Right lung (tissue), 10 donors: ENCODE data around the gene CIB4. TPM values are rescaled to one million over a fixed set of nuclear protein-coding genes. Genes with fewer than 3 reads are reported as not detected.

Source experiments
- DNase-seq, 2 donors: peaks; one replicate each; pipeline ENCODE4 v3.0.0-alpha.2; 2013
- long read RNA-seq, 8 donors: transcript quantifications; one replicate each; lab custom pipeline, GENCODE V29; 2026
- polyA plus RNA-seq, 5 donors: library from polyadenylated mRNA; unstranded; fragments of 120-200 nt; gene quantifications; one replicate each; pipeline versions ENCODE4 v1.2.1 to v1.2.3, GENCODE V29; 2013; ENCODE audit warnings: inconsistent platforms in 1 of 5, low replicate concordance in 1 of 5; ENCODE audit not compliant: insufficient read length in 5 of 5, insufficient read depth in 1 of 5

The CIB4 gene
- polyA plus RNA-seq: 1 to 10 TPM in 4 of 5 donors, under 1 TPM in 1; 0.83 to 2.3 (median 1.3) TPM
- long read RNA-seq, donor 1, partial matches to known transcripts: 0 of 1 reads
- long read RNA-seq, donor 1, other reads (novel, unspliced or antisense): 0 of 1 reads
- long read RNA-seq, donor 2, partial matches to known transcripts: 20 of 21 reads
- long read RNA-seq, donor 2, other reads (novel, unspliced or antisense): 0 of 21 reads
- long read RNA-seq, donor 3, partial matches to known transcripts: 0 of 1 reads
- long read RNA-seq, donor 3, other reads (novel, unspliced or antisense): 0 of 1 reads
- long read RNA-seq, donor 4, partial matches to known transcripts: 0 of 17 reads
- long read RNA-seq, donor 4, other reads (novel, unspliced or antisense): 17 of 17 reads
- long read RNA-seq, donor 5, partial matches to known transcripts: 0 of 1 reads
- long read RNA-seq, donor 5, other reads (novel, unspliced or antisense): 0 of 1 reads
- long read RNA-seq, donor 6, partial matches to known transcripts: 0 of 1 reads
- long read RNA-seq, donor 6, other reads (novel, unspliced or antisense): 0 of 1 reads
- long read RNA-seq, donor 7, partial matches to known transcripts: 0 of 68 reads
- long read RNA-seq, donor 7, other reads (novel, unspliced or antisense): 68 of 68 reads
- long read RNA-seq, donor 8: 0 reads

GRCh38 chr2:26640781-26641564 is at the start of gene CIB4:
Gene CIB4, minus strand, starts transcription at chr2:26641366. Its CDS starts 52 bp downstream, at chr2:26641314.
- no peak for DNase-seq

DNA sequence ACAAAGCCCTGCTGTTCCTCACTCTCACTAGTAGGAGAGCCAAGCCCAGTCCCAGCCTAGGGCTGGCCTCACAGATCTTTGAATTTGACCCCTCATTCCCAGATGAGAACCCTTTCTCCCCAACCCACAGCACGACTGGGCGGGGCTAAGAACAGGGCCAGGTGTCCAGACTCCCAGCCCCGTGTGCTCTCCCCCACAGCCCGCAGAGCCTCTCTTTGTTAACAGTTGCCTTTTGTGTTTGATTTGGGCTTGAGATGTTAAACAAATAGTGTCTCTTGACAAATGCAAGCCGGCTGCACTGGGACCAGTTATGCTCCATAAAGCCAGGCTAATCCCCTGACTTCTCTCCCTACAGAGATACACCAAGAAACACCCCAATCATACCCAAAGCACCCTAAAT is 46.6 kb upstream of the CIB4 start:
- DNase-seq: peak; percentile 66 to 72

GRCh38 chr2:26687328-26687727 is 46.2 kb upstream of the CIB4 start:
- DNase-seq: no peak

DNA sequence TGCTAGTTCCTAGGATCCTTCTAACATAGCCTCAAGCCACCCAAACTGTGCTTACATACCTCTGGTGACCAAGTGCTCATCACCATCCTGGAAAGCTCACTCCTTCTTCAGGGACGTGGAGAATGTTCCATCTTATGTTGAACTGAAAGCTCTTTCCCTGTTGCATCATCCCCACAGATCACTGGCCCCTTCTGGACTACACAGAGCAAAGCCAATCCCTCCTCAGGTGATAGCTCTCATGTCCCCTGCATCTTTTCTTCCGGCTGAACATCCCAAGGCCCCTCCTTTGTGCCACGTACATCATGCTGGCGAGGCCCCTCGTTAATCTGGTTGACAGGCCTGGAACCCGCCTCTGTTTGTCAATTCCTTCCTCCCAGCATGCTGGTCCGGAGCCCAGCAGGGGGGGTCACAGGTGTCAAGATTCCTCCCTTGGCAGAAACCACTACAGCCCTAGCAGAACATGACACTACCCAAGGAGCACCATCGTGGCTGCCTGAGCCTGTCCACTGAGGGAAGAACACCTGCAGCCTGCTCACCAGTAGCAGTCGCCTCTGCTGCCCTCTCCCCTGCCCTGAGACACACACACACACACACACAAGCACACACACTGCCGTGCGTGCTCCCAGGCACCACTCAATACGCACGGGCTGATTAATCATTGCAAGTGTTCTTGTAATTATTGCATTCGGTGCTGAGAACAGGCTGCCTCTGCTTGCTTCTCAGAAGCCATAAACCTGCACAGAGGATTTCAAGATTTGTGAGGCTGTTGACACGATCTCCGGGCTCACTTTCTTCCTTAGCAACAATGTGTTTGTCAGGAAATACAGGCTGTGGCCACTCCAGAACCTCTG is 45.0 kb upstream of the CIB4 start:
- no peak for DNase-seq

GRCh38 chr2:26685341-26685740 is 44.2 kb upstream of the CIB4 start:
- no peak for DNase-seq

DNA sequence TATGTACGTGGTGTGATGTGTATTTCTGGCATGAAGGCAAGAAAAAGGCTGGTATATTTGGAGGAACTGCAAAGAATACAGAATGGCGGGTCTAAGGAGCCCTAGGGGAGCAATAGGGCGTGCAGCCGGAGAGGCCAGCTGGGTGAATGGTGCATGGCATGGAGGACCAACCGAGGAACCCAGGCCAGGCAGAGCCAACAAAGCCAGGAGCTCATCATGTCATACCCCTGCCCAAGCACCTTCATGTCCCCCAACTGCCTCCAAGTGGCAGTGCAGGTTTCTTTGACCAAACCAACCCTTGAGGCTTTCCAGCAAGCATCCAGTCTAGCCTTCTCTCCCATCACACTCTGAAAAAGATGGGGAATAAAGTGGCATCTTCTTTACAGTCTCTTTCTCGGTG is 42.4 kb upstream of the CIB4 start:
- DNase-seq: no peak

DNA sequence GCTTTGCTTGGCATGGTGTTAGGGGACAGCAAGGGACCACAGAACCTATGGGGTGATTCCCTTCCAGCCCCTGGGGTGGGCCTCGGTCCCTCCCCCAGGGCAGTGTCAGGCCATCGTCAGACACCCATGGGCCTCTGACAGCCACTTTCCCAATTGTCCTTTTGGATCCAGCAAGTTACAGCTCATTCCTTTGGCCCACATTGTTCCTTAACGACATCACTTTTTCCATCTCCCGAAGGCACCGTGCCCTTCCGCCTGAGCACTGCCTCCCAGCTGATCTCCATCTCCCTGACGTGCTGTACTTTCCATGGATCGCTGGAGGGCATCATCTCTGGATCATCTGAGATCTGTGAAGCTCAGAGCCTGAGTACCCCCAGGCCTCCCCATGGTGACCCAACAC is 41.0 kb upstream of the CIB4 start:
- no peak for DNase-seq

GRCh38 chr2:26681656-26682055 is 40.5 kb upstream of the CIB4 start:
- no peak for DNase-seq

DNA sequence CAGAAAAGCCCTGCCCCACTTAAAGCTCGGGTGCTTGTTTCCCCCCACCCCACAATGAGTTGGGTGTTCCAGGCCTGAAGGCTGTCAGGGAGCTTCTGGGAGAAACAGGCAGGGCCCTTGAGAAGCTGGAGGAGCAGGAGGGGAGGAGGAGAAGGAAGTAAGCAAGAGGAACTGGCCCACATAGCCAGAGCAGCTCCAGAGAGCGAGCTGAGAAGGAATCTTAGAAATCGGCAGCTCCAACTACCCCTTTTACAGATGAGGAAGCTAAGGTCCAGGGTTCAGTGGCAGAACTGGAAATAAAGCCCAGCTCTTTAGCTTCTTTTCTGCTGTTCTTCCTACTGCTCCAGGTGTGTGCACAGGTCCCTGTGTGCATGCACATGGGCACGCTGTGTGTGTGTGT is 38.7 kb upstream of the CIB4 start:
- no peak for DNase-seq

- DNase-seq: no peak
These were observed 36.9 kb upstream of the CIB4 start for GRCh38 chr2:26678035-26678434.

DNA sequence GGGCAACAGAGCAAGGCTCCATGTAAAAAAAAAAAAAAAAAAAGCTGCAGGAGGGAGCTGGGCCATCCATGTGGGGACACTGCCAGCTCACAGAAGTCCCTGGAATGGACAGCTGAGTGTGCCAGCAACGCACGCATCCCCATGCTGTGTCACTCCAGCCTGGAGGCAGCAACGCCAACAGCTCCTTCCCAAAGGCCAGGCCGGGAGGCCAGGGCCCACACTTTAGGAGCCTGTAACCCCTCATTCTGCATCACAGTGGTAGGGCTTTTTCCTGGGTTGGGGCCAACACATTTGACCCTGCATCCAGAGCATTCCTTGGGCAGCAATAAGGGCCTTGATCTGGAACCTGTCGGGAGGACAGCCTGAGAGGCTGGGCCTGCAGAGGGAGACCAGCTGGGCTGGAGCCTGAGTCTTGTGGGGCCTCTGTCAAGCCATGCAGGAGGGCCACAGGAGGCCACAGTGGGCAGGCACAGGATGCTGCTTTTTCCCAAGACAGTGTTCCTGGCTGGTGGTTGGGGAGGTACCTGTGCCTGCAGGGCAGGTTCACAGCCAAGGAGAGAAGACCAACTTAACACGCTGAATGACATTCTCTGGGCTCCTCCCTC is 34.6 kb upstream of the CIB4 start:
- no peak for DNase-seq

DNA sequence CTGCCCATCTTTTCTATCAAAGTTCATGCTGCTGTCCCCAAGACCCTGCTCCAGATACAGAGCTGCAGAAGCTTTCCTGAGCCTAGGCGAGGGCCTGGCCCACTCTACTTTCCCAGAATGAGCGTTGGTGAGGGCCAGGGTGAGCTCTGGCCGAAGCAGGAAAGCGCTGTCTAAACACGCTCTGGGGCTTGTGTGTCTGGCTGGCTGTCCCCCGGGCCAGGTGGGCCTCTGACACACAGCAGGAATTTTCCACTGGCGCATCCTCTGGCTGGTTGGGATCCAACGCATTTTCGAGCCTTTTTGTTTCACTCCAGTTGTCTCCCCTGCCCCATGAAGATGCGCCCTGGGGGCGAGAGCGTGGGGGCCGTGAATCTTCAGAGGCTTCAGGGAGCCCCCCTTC is 33.6 kb upstream of the CIB4 start:
- DNase-seq: no peak

DNA sequence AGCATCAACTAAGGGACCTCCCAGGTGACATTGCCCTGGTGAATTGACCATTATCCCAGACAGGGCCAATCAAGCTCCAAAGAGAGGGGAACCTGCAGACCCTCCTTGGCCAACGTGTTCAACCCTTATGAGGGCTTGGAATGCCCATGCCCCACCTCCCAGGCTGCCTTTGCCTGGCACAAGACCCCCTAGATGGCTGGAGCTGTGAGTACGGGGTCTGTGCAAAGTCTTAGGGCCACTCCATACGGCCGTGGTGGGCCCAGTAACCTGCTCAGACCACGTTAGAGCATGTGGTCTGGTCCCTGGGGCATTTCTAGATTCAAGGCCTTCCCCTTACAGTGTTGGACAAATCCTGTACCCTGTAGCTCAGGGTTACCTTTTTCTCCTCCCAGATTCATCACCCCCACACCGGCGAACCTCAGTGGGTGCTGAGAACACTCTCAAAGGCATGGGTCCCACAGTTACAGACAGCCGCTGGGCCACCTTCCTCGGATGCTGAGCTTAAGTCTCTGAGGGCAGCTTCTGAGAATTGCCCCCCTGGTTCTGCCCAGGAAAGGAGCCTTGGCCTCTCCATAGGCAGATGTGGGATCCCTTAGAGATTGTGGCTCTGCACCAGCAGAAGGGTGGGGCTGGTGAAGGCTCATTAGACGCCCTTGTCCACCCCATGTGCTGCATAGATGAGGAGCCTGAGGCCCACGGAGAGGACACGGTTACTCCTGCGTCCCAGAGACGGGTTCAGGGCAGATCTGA is 33.0 kb upstream of the CIB4 start:
- no peak for DNase-seq

DNA sequence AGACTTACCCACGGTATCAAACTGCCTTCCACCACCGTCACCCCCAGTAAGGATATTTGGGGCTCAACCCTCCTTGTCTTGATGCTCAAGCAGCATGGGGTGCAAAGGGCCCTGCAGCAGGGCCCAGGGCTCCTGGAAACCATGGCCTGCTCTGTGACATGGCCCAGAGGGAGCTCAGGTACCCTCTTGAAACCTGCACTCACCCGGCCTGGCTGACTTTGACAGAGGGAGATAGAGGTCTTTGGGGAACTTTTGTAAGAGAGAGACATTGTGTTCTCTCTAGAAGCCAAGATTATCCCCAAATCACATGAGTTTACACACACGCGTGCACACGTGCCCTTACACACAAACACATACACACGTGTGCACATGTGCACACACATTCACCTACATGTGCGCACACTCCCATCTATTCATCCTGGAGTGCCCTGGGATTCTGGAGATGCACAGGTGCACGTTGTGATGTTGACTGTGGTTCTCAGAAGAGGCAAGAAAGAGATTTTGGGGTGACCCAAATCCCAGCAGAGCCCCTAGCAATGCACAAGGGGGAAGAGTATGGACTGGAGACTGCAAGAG is 31.7 kb upstream of the CIB4 start:
- no peak for DNase-seq

DNA sequence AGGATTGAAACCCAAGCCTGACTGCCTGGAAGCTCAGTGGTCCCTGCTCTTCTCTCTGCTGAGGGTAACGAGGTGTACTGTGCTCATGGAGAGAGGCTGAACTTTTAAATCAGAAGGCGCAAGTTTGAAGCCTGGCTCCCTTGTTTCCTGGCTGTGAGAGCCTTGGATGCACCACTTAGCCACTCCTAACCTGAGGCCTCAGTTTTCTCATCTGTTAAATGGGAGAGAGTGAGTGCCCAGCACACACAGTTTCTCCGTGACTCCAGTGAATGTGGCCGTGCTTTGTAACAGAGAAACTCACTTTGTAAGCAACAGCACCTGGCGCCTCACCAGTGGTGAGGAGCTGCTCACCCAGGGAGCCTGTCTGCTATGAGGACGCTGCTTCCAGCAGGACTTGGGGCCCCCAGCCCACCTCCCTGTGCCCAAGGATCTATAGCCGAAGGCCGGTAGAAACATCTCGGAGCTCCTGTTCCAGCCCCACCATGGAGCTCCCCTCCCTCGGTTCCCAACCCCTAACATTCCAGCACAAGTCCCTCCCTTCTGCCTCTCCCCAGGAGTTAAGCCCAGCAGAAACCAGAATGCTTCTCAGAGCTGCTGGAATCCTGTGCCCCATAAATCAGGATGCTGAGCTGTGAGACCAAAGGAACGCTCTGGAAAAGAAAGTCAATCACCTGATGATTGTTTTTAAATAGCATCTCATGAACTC is 31.1 kb upstream of the CIB4 start:
- no peak for DNase-seq

DNA sequence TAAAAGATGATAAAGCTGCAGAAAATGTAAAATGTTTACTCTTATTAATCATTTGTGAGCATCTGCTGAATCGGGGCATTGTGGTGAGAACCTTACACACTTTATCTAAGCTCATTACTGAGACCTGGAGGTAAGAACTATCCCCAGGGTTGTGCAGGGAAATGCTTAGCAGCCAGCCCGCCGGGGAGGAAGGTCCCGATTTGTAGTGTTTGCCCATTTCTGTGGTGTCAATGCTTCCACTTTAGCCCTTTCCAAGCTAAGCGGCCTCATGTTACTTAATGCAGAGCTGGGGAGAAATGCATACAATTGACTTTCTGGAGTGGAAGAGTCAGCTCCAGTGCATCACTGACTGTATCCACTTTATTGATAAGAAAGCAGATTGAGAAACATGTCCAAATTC is 30.5 kb upstream of the CIB4 start:
- DNase-seq: no peak

- no peak for DNase-seq
These were observed 29.8 kb upstream of the CIB4 start for GRCh38 chr2:26670931-26671460.

DNA sequence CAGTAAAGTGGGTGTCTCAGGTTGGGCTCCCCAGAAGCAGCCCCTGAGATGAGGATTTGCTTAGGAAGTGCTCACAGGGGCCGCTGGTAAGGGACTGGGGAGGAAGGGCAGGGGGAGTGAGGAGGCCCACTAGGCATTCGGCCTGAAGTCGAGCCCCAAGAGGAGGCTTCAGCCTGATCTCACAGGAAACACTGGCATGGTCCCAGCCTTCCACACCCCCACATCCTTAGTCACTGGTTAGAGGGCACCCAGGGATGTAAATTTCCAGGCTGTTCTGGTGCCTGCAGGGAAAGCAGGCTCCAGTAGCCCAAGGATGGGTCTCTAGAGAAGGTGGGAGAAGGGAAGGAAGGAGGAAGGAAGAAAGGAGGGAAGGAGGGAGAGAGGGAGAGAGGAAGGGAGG is 29.0 kb upstream of the CIB4 start:
- no peak for DNase-seq
